ENCODE measurements around the gene ANLN.

The ANLN gene

DNA sequence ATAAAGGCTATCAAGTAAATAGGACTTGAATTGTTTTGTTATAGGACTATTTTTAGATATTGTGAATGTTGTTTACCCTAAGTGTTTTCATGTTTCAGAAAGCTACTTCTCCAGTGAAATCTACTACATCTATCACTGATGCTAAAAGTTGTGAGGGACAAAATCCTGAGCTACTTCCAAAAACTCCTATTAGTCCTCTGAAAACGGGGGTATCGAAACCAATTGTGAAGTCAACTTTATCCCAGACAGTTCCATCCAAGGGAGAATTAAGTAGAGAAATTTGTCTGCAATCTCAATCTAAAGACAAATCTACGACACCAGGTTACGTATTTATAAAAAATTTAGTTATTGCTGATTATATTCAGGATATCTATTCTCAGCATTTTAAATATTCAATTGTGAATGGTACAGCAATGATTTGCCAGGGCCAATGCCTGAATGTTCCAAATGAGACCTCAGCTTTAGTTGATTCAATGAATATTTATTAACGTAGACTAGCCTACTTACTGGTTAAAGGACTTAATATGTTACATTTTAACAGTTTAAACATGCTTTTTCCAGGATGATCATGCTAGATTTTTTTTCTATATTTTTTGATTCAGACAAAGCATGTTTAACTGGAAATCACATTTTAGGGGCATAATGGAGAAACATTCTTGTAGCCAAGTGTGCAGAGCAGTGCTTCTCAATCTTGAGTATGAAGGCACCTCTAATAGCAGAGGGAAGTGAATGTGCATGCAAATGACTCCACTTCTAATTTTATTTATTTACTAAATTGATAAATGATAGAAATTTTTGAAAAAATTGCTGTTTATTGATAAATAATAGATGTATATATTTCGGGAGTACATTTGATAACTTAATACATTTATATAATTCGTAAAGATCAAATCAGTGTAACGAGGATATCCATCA, 18.2 kb downstream of the ANLN start:
- Histone ChIP-seq H3K9me3 (no peaks in the 10 kb centered on the region), H3K36me3 (replicated peaks) (peaks cover 92% of the 10 kb centered on the region), H3K27me3 (ENCODE audit: low read depth) (no peaks in the 10 kb centered on the region), H3K4me3 (no peak overlapping the region), H3K4me1 (peaks cover 21% of the 10 kb centered on the region)
- in situ Hi-C loops (cut with MboI; ENCODE audit: low sequenced_read_pairs), result no loop called here
- no peak for DNase-seq (ENCODE audit: low spot score in 2 of 2)

DNA sequence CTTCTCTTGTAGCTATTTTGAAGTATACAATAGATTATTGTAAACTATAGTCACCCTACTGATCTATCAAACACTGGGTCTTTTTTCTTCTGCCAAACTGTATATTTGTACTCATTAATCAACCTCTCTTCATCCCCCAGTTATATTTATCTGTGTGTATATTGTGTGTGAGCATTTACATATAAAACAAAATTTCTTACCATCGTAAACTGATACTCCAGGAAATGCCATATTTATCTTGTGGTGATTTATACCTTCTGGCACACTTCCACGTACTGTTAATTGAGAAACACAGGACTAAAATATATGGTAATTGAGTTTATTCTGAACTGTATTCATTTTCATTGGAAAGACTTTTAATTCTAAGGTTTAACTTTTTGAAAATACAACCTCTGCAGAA, 18.9 kb downstream of the ANLN start:
- Histone ChIP-seq H3K4me1 (peaks cover 21% of the 10 kb centered on the region), H3K9me3 (no peaks in the 10 kb centered on the region), H3K27me3 (ENCODE audit: low read depth) (no peaks in the 10 kb centered on the region), H3K36me3 (replicated peaks) (peaks cover 94% of the 10 kb centered on the region), H3K4me3 (no peak overlapping the region)
- no peak for DNase-seq (ENCODE audit: low spot score in 2 of 2)
- in situ Hi-C loops (cut with MboI; ENCODE audit: low sequenced_read_pairs), result no loop called here

DNA sequence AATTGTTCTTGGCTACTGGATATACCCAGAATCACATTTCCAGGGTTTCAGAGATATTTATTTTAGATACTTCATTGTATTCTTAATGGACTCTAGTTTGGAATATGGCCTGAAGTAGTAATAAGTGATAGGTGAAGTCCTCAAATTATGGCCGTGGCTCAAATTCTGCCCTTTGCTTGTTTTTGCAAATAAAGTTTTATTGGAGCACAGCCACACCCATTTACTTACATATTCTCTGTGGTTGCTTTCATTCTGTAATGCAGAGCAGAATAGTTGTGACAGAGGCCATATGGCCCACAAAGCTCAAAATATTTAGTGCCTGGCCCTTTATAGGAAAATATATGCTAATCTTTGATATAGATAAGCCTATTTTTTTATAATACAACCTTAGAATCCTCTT, 19.5 kb downstream of the ANLN start:
- Histone ChIP-seq H3K9me3 (no peaks in the 10 kb centered on the region), H3K4me3 (no peak overlapping the region), H3K27me3 (ENCODE audit: low read depth) (no peaks in the 10 kb centered on the region), H3K4me1 (peaks cover 21% of the 10 kb centered on the region), H3K36me3 (replicated peaks) (peaks cover 89% of the 10 kb centered on the region)
- in situ Hi-C loops (cut with MboI; ENCODE audit: low sequenced_read_pairs), result no loop called here
- DNase-seq (ENCODE audit: low spot score in 2 of 2), result no peak

DNA sequence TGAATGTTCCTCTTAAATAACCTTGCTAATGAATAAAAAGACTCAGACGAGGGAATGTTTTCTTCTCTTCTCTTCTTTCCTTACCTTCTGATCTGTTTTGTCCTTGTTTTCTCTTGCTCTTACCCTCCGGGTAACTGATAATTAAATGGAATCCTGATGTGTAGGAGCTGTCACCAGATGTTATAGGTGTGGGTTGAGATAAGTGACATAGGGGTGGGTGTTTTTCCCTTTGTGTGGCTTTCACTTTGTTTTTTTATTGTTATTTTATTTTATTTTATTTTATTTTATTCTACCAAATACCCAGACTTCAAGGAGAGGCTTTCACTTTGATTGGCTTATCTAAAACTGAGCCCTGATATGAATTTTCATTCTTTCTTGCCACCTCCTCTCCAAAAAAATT, 25.5 kb downstream of the ANLN start:
- in situ Hi-C loops (cut with MboI; ENCODE audit: low sequenced_read_pairs), result no loop called here
- no peaks in the 10 kb centered on the region for H3K27me3 ChIP-seq (ENCODE audit: low read depth)
- H3K4me1 ChIP-seq, result peaks cover 15% of the 10 kb centered on the region
- H3K4me3 ChIP-seq, result no peak overlapping the region
- H3K36me3 ChIP-seq (replicated peaks), result peaks cover 80% of the 10 kb centered on the region
- no peak for DNase-seq (ENCODE audit: low spot score in 2 of 2)
- H3K9me3 ChIP-seq, result no peaks in the 10 kb centered on the region

DNA sequence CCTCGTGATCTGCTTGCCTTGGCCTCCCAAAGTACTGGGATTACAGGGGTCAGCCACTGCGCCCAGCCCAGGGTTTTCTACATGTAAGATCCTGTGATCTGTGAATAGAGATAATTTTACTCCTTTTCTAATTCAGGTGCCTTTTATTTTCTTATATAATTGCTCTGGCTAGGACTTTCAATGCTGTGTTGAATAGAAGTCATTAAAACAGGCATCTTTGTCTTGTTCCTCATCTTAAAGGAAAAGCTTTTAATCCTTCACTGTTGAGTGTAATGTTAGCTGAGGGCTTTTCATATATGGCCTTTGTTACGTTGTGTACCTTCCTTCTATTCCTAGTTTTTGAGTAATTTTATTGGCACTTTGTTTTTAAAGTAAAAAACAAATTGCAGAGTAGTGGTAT, 26.6 kb downstream of the ANLN start:
- Histone ChIP-seq H3K4me3 (no peak overlapping the region), H3K27me3 (ENCODE audit: low read depth) (no peaks in the 10 kb centered on the region), H3K36me3 (replicated peaks) (peaks cover 78% of the 10 kb centered on the region), H3K4me1 (peaks cover 15% of the 10 kb centered on the region), H3K9me3 (no peaks in the 10 kb centered on the region)
- in situ Hi-C loops (cut with MboI; ENCODE audit: low sequenced_read_pairs), result no loop called here
- DNase-seq (ENCODE audit: low spot score in 2 of 2), result peak; percentile 79 to 96

DNA sequence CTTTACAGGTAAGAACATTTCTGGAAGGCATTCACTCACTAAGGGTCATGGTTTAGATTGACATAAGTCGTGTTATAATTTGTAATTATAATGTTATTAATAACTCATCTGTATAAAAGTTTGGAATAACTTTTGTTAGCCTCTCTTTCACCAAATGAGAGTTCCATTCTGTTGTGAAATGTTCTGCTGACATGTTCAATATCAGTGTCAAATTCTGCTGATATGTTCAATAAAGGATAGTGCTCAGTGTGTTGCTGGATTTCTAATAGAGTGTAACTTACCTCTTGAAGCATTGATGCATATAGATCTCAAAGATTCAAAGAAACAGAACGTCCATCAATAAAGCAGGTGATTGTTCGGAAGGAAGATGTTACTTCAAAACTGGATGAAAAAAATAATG, 30.6 kb downstream of the ANLN start:
- Histone ChIP-seq H3K9me3 (no peaks in the 10 kb centered on the region), H3K4me3 (no peak overlapping the region), H3K36me3 (replicated peaks) (peaks cover 81% of the 10 kb centered on the region), H3K27me3 (ENCODE audit: low read depth) (no peaks in the 10 kb centered on the region), H3K4me1 (peaks cover 12% of the 10 kb centered on the region)
- DNase-seq (ENCODE audit: low spot score in 2 of 2), result no peak
- in situ Hi-C loops (cut with MboI; ENCODE audit: low sequenced_read_pairs), result no loop called here

DNA sequence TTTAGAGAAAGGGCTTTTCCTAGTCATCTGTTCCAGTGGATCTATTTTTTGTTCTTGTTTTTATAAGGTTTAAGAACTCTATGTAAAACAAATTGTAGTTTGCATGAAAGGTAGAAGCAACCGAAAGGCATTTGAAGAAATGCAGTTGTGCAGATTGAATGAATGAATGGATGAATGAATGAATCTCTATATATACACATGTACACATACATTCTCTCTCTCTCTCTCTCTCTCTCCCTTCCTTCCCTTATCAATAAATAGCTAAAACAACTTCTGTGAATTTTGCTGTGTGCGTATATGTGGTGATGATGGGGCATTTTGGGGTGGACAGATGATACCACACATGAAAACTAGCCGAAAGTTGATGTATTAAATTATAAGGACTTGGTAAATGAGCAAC, 32.4 kb downstream of the ANLN start:
- Histone ChIP-seq H3K36me3 (replicated peaks) (peaks cover 85% of the 10 kb centered on the region), H3K4me3 (no peak overlapping the region), H3K9me3 (no peaks in the 10 kb centered on the region), H3K4me1 (no peaks in the 10 kb centered on the region), H3K27me3 (ENCODE audit: low read depth) (no peaks in the 10 kb centered on the region)
- no peak for DNase-seq (ENCODE audit: low spot score in 2 of 2)
- in situ Hi-C loops (cut with MboI; ENCODE audit: low sequenced_read_pairs), result no loop called here

DNA sequence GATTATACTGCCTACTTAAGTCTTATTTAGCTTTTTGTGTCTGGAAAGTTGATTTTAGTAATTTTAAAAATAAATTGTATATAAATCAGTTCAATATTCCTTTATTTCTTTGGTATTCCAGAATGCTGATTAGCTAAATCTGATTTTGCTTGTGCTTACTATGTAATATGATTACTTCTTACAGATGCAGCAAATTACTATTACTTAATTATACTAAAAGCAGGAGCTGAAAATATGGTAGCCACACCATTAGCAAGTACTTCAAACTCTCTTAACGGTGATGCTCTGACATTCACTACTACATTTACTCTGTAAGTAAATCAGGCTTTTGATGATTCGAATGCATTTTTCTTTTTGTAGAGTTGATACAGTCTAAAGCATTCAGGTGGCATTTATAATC, 34.0 kb downstream of the ANLN start:
- H3K4me3 ChIP-seq, result no peak overlapping the region
- no peaks in the 10 kb centered on the region for H3K4me1 ChIP-seq
- no peaks in the 10 kb centered on the region for H3K9me3 ChIP-seq
- H3K36me3 ChIP-seq (replicated peaks), result peaks cover 86% of the 10 kb centered on the region
- no peak for DNase-seq (ENCODE audit: low spot score in 2 of 2)
- H3K27me3 ChIP-seq (ENCODE audit: low read depth), result no peaks in the 10 kb centered on the region
- in situ Hi-C loops (cut with MboI; ENCODE audit: low sequenced_read_pairs), result no loop called here

DNA sequence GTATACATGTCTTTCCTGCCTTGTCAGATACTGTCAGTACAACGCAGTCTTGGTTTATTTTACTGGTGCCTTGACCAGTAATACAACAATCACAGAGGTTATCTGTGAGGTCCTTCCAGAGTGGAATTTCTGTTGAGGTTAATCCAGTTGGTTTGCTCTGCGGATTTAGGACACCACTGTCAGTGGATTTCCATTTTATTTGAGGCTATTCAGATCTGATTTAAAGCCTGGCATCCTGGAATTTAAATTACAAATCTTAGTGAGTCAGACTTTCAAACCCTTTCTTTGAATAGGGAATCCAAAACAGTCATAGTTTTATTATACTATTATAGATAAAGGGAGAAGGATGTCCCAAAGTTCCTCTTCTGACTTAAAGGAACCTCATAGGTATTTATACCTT, 40.5 kb downstream of the ANLN start:
- in situ Hi-C loops (cut with MboI; ENCODE audit: low sequenced_read_pairs), result no loop called here
- H3K4me1 ChIP-seq, result peaks cover 16% of the 10 kb centered on the region
- no peaks in the 10 kb centered on the region for H3K9me3 ChIP-seq
- no peaks in the 10 kb centered on the region for H3K27me3 ChIP-seq (ENCODE audit: low read depth)
- H3K36me3 ChIP-seq (replicated peaks), result peaks cover 82% of the 10 kb centered on the region
- no peak overlapping the region for H3K4me3 ChIP-seq
- DNase-seq (ENCODE audit: low spot score in 2 of 2), result peak in 1 of 2 experiments; percentile 22

DNA sequence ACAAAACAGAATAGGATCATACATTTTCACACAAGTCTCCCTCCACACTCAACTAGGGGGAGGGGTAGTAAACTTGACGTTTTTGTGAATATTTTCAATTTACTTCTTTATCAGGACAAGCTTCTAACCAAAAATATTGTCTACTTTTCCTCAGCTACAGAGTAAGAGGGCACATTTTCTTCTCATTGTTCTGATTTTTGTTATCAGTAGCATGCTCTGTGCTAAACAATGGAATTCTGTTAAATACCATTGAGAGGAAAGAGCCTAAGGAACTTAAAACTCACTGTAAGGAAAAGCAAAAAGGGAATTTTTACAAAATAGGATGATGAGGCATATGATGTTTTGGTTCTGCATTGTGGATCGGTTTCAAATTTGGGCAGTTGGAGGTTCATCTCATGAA, 41.2 kb downstream of the ANLN start:
- Histone ChIP-seq H3K27me3 (ENCODE audit: low read depth) (no peaks in the 10 kb centered on the region), H3K4me3 (no peak overlapping the region), H3K9me3 (no peaks in the 10 kb centered on the region), H3K36me3 (replicated peaks) (peaks cover 76% of the 10 kb centered on the region), H3K4me1 (peaks cover 16% of the 10 kb centered on the region)
- DNase-seq (ENCODE audit: low spot score in 2 of 2), result no peak
- in situ Hi-C loops (cut with MboI; ENCODE audit: low sequenced_read_pairs), result no loop called here

DNA sequence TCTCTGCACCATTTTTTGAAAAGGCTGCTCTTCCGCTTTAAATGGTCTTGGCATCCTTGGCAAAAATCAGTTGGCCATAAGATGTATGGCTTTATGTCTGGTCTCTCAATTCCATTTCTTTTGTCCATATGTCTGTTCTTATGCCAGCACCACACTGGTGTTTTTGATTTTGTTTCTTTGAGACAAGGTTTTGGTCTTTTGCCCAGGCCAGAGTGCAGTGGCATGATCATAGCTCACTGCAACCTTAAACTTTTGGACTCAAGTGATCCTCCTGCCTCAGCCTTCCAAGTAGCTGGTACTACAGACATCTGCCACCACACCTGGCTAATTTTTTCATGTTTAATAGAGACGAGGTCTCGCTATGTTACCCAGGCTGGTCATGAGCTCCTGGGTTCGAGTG, 48.5 kb downstream of the ANLN start:
- no peak for DNase-seq (ENCODE audit: low spot score in 2 of 2)
- H3K27me3 ChIP-seq (ENCODE audit: low read depth), result no peaks in the 10 kb centered on the region
- in situ Hi-C loops (cut with MboI; ENCODE audit: low sequenced_read_pairs), result no loop called here
- H3K4me3 ChIP-seq, result no peak overlapping the region
- peaks cover 53% of the 10 kb centered on the region for H3K36me3 ChIP-seq (replicated peaks)
- no peaks in the 10 kb centered on the region for H3K4me1 ChIP-seq
- no peaks in the 10 kb centered on the region for H3K9me3 ChIP-seq

DNA sequence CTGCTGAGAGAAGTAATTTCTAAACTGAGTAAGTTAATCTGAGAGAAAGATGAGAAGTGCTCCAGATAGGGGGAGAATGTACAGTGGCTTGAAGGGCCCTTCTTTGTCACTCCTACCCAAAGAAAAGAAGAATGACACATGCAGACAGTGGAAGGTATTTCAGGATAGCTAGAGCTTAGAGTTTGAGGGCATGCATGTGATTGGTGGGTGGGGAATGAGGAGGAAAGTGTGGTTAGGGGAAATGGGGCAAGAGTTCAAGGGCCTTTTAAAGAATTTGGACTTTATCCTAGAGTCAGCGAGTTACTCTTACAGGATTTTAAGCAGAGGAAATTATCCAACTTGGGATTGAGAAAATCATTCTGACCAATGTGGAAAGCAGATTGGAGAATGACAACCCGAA, 50.0 kb downstream of the ANLN start:
- Histone ChIP-seq H3K4me3 (no peak overlapping the region), H3K4me1 (no peaks in the 10 kb centered on the region), H3K27me3 (ENCODE audit: low read depth) (no peaks in the 10 kb centered on the region), H3K36me3 (replicated peaks) (peaks cover 45% of the 10 kb centered on the region), H3K9me3 (no peaks in the 10 kb centered on the region)
- DNase-seq (ENCODE audit: low spot score in 2 of 2), result no peak
- in situ Hi-C loops (cut with MboI; ENCODE audit: low sequenced_read_pairs), result no loop called here

DNA sequence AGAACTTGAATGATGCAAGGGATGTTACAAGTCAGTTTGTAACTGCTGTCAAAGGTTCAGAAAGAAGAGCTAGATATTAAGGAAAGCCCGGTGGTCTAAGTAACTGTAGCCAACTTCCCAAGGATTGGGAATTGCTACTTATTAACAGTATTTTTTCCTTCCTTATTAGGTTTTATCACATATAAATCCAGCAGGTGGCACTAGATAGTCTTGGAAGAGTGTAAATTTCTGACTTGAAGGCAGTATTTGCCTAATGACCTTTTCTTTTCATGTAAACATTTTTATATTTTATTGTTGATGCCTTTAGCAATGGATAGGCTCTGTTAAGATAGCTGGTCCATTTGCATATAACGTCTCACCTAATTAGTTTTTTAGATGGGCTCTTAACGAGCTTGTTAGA, 51.2 kb downstream of the ANLN start:
- Histone ChIP-seq H3K36me3 (replicated peaks) (peaks cover 49% of the 10 kb centered on the region), H3K4me1 (no peaks in the 10 kb centered on the region), H3K4me3 (no peak overlapping the region), H3K9me3 (no peaks in the 10 kb centered on the region), H3K27me3 (ENCODE audit: low read depth) (no peaks in the 10 kb centered on the region)
- peak in 1 of 2 experiments; percentile 37 for DNase-seq (ENCODE audit: low spot score in 2 of 2)
- in situ Hi-C loops (cut with MboI; ENCODE audit: low sequenced_read_pairs), result no loop called here

DNA sequence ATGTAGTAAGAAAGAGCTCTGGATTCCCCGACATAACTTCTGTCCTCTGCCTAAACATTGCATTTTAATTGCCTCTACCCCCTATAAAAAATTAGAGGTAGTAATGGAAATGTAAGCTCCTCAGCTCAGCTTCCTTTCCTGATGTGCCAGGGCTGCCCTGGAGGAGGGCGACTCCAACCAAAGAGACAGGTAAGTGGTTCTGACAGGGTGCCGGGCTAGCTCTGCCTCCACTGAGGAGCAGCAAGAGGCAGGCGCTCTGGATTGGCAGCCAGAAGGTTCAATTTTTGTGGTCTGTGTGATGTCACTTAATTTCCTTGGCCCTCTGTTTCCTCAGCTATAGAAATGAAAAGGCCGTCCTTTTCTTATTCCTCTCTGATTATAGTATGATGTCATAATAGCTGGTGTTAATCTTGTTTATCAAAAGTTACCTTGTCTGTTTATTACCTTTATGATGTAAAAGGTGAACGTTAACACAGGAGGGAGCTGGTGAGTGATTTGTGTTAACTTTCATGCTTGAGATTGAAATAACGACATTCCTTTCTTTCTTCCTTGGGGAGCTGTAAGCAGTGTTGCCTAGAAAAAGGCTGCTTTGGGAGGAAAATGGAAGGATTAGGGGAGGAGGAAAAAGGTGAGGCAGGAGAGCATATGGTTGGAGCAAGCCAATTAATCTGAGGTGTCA, 51.8 kb downstream of the ANLN start:
- no peaks in the 10 kb centered on the region for H3K4me1 ChIP-seq
- no peaks in the 10 kb centered on the region for H3K9me3 ChIP-seq
- H3K36me3 ChIP-seq (replicated peaks), result peaks cover 53% of the 10 kb centered on the region
- in situ Hi-C loops (cut with MboI; ENCODE audit: low sequenced_read_pairs), result no loop called here
- DNase-seq (ENCODE audit: low spot score in 2 of 2), result peak in 1 of 2 experiments; percentile 19
- H3K27me3 ChIP-seq (ENCODE audit: low read depth), result no peaks in the 10 kb centered on the region
- no peak overlapping the region for H3K4me3 ChIP-seq

Measured in HAP-1 (cell line).